H1 (cell line): ENCODE results near the gene PTPN9.

Experiments
- CREB1 ChIP-seq: IDR thresholded peaks from 2 replicates; pipeline ENCODE4 v1.6.1; 2012; ENCODE audit warnings: inconsistent platforms
- JUN ChIP-seq: IDR thresholded peaks from 2 replicates; pipeline ENCODE4 v1.6.1; 2011; ENCODE audit warnings: low read depth, mild to moderate bottlenecking, improper control_type of control experiment, low read length
- SP2 ChIP-seq: IDR thresholded peaks from 2 replicates; pipeline ENCODE4 v1.6.1; 2012; ENCODE audit warnings: mild to moderate bottlenecking, low read length, inconsistent platforms
- SRF ChIP-seq: IDR thresholded peaks from 2 replicates; pipeline ENCODE4 v1.6.1; 2011; ENCODE audit warnings: mild to moderate bottlenecking, low read depth, low read length, moderate library complexity
- YY1 ChIP-seq: IDR thresholded peaks from 2 replicates; pipeline ENCODE4 v1.6.1; 2011; ENCODE audit warnings: low read depth, mild to moderate bottlenecking, low read length
- TF ChIP-seq, protein P1 (sequence below), 3 experiments: IDR thresholded peaks; 1 replicate in 2 of 3; 2 replicates in 1 of 3; pipeline versions ENCODE4 v1.5.1 to v1.6.1; 2011; ENCODE audit warnings: low read length in 3 of 3, mild to moderate bottlenecking in 3 of 3, inconsistent platforms in 2 of 3, low read depth in 1 of 3, moderate library complexity in 1 of 3; ENCODE audit not compliant: insufficient read depth in 1 of 3; ENCODE audit errors: control extremely low read depth in 1 of 3

DNA sequence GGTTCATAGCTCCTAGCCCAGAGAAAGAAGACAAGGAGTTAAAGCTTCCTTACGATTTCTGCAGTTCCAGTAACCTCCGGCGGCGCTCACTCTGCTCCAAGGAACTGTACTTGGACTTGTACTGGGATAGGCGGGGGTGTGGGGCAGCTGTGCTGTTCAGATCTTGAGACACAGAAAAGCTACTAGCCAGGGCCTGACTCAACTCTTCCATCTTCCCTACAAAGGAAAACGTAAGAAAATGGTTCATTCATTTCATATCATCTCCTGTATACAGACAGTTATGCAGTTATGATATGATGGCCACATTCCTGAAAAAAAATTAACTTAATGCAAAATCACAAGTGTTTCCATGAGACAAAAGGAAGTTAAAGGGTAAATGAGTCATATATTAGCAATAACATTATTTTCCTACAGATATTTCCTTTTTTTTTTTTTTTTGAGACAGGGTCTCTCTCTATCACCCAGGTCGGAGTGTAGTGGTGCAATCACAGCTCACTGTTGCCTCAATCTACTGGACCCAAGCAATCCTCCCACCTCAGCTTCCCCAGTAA lies 41.8 kb upstream of the PTPN9 start:
- TF ChIP-seq, protein P1, sequence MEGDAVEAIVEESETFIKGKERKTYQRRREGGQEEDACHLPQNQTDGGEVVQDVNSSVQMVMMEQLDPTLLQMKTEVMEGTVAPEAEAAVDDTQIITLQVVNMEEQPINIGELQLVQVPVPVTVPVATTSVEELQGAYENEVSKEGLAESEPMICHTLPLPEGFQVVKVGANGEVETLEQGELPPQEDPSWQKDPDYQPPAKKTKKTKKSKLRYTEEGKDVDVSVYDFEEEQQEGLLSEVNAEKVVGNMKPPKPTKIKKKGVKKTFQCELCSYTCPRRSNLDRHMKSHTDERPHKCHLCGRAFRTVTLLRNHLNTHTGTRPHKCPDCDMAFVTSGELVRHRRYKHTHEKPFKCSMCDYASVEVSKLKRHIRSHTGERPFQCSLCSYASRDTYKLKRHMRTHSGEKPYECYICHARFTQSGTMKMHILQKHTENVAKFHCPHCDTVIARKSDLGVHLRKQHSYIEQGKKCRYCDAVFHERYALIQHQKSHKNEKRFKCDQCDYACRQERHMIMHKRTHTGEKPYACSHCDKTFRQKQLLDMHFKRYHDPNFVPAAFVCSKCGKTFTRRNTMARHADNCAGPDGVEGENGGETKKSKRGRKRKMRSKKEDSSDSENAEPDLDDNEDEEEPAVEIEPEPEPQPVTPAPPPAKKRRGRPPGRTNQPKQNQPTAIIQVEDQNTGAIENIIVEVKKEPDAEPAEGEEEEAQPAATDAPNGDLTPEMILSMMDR (IDR thresholded peaks at IDR 0.05; ENCODE audit: control extremely low read depth in 1 of 3, insufficient read depth in 1 of 3, low read depth in 1 of 3, low read length in 3 of 3) = no peak
- TF ChIP-seq SP2 = no peak
- no peak for TF ChIP-seq SRF
- no peak for TF ChIP-seq CREB1
- TF ChIP-seq JUN = no peak
- no peak for TF ChIP-seq YY1
